ENCODE data around the gene NECAB3. TPM values are rescaled to one million over a fixed set of nuclear protein-coding genes. Genes with fewer than 3 reads are reported as not detected.

Gene NECAB3
- total RNA-seq, 1 donor from 2014 or later = 56.2 TPM

- Histone ChIP-seq H3K9me3 (no peaks in the 10 kb centered on the region), H3K27ac (no peak overlapping the region), H3K4me3 (no peak overlapping the region), H3K4me1 (no peaks in the 10 kb centered on the region), H3K36me3 (peaks cover 62% of the 10 kb centered on the region), H3K27me3 (no peaks in the 10 kb centered on the region)
- no peak for ATAC-seq
- TF ChIP-seq, protein P1, sequence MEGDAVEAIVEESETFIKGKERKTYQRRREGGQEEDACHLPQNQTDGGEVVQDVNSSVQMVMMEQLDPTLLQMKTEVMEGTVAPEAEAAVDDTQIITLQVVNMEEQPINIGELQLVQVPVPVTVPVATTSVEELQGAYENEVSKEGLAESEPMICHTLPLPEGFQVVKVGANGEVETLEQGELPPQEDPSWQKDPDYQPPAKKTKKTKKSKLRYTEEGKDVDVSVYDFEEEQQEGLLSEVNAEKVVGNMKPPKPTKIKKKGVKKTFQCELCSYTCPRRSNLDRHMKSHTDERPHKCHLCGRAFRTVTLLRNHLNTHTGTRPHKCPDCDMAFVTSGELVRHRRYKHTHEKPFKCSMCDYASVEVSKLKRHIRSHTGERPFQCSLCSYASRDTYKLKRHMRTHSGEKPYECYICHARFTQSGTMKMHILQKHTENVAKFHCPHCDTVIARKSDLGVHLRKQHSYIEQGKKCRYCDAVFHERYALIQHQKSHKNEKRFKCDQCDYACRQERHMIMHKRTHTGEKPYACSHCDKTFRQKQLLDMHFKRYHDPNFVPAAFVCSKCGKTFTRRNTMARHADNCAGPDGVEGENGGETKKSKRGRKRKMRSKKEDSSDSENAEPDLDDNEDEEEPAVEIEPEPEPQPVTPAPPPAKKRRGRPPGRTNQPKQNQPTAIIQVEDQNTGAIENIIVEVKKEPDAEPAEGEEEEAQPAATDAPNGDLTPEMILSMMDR (IDR thresholded peaks at IDR 0.05) = no peak
- intact Hi-C loops (cut with DNase I) = no loop called here
- DNase-seq = no peak
Measured at GRCh38 chr20:33629533-33629932, 44.7 kb downstream of the NECAB3 start.

GRCh38 chr20:33627577-33628216 lies 46.5 kb downstream of the NECAB3 start:
- TF ChIP-seq, protein P1 (IDR thresholded peaks at IDR 0.05) = no peak
- peaks cover 80% of the 10 kb centered on the region for H3K36me3 ChIP-seq

DNA sequence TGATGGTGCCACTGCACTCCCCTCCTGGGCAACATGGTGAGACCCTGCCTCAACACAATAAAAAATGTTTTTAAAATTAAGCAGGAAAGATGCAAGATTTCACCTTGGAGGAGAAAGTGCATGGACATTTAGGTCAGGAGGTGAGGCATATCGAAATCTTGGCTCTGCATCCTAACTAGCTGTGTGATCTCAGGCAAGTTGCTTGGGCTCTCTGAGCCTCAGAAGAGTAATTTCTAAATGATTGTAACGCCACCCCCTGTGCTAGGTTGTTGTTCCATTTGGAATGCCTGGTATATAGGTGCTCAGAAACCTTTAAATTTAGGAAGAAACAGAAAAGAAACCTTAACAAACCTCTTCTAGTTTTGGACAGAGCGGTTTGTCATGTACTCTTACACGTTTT lies 48.0 kb downstream of the NECAB3 start:
- Histone ChIP-seq H3K36me3 (peaks cover 86% of the 10 kb centered on the region), H3K27ac (no peak overlapping the region), H3K9me3 (no peaks in the 10 kb centered on the region), H3K27me3 (no peaks in the 10 kb centered on the region), H3K4me3 (no peak overlapping the region), H3K4me1 (no peaks in the 10 kb centered on the region)
- intact Hi-C loops (cut with DNase I) = no loop called here
- no peak for DNase-seq
- TF ChIP-seq, protein P1 (IDR thresholded peaks at IDR 0.05) = no peak
- no peak for ATAC-seq

More at GRCh38 chr20:33627577-33628216, 46.5 kb downstream of the NECAB3 start:
- H3K4me3 ChIP-seq = no peak overlapping the region
- H3K9me3 ChIP-seq = no peaks in the 10 kb centered on the region
- ATAC-seq (no peak), DNase-seq (no peak)
- no peak overlapping the region for H3K27ac ChIP-seq
- H3K4me1 ChIP-seq = no peaks in the 10 kb centered on the region
- intact Hi-C loops (cut with DNase I) = no loop called here
- no peaks in the 10 kb centered on the region for H3K27me3 ChIP-seq

DNA sequence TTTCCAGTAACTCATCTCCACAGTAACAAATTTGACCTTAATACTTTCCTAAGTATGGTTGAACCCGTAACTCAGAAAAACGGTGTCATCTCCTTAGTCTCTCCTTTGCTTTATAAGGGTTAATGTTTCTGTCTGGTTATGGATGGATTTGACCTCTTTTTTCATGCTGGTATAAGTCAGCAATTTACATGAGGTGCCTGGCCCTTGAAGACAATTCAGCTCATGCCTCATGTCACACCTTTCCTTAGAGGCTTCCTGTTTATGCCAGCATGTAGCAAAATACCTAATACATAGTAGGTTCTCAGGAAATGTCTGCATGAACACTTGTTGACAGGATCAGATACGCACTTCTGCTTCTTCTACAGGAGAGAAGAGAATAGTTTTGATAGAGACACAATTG lies 49.8 kb downstream of the NECAB3 start:
- peaks cover 70% of the 10 kb centered on the region for H3K36me3 ChIP-seq
- ATAC-seq = no peak
- DNase-seq = no peak
- no peaks in the 10 kb centered on the region for H3K9me3 ChIP-seq
- H3K4me3 ChIP-seq = no peak overlapping the region
- intact Hi-C loops (cut with DNase I) = no loop called here
- no peaks in the 10 kb centered on the region for H3K4me1 ChIP-seq
- no peak overlapping the region for H3K27ac ChIP-seq
- H3K27me3 ChIP-seq = no peaks in the 10 kb centered on the region
- TF ChIP-seq, protein P1 (IDR thresholded peaks at IDR 0.05) = no peak

GRCh38 chr20:33622705-33623365 lies 51.4 kb downstream of the NECAB3 start:
- DNase-seq (no peak), ATAC-seq (no peak)
- no peak overlapping the region for H3K4me3 ChIP-seq
- H3K4me1 ChIP-seq = no peaks in the 10 kb centered on the region
- H3K9me3 ChIP-seq = no peaks in the 10 kb centered on the region
- TF ChIP-seq, protein P1 (IDR thresholded peaks at IDR 0.05) = no peak
- no peaks in the 10 kb centered on the region for H3K27me3 ChIP-seq
- peaks cover 57% of the 10 kb centered on the region for H3K36me3 ChIP-seq
- no peak overlapping the region for H3K27ac ChIP-seq
- intact Hi-C loops (cut with DNase I) = no loop called here

Measured in upper lobe of right lung (tissue), 1 donor.